Gastrocnemius medialis (tissue), 4 donors: ENCODE measurements around the gene AARSD1. TPM values are rescaled to one million over a fixed set of nuclear protein-coding genes. Genes with fewer than 3 reads are reported as not detected.
"Not testable (repeated sequence)": the region's sequence is repeated elsewhere in the genome, so short reads cannot be mapped to it uniquely, and the experiment has no call there.

Experiments
- ATAC-seq, 2 donors: fragments of 150-250 bp; one replicate each; pipeline ENCODE4 v1.9.1; 2016
- DNase-seq, 2 donors: peaks; one replicate each; pipeline ENCODE4 v3.0.0-alpha.2; 2019
- H3K27ac ChIP-seq, 4 donors: fragments of 200-600 bp; sonication (generic); 1 replicate in 1 of 4; 2 replicates in 3 of 4; pipeline ENCODE4 v1.5.1; 2016 to 2018; ENCODE audit warnings: mild to moderate bottlenecking in 2 of 4, moderate library complexity in 1 of 4
- H3K27me3 ChIP-seq, 3 donors: fragments of 200-600 bp; sonication (generic) in 2 of 3; 1 replicate in 1 of 3; 2 replicates in 2 of 3; pipeline versions ENCODE4 v1.5.1 to v1.6.0; 2016 to 2019; ENCODE audit warnings: mild to moderate bottlenecking in 1 of 3, moderate library complexity in 1 of 3
- H3K36me3 ChIP-seq, 2 donors: fragments of 200-600 bp; sonication (generic) in 1 of 2; one replicate each; pipeline ENCODE4 v1.5.1; 2017 to 2018
- H3K4me1 ChIP-seq, 2 donors: fragments of 200-600 bp; sonication (generic) in 1 of 2; one replicate each; pipeline ENCODE4 v1.5.1; 2016 to 2017; ENCODE audit warnings: mild to moderate bottlenecking in 2 of 2
- H3K4me3 ChIP-seq, 4 donors: fragments of 200-600 bp; sonication (generic) in 3 of 4; 1 replicate in 1 of 4; 2 replicates in 3 of 4; pipeline ENCODE4 v1.5.1; 2016 to 2019; ENCODE audit warnings: mild to moderate bottlenecking in 2 of 4
- H3K9me3 ChIP-seq, 3 donors: fragments of 200-600 bp; sonication (generic) in 2 of 3; 1 replicate in 1 of 3; 2 replicates in 2 of 3; pipeline ENCODE4 v1.5.1; 2016 to 2019
- CTCF ChIP-seq, 5 experiments: fragments of 450-650 bp in 3 of 5; fragments of 200-600 bp in 2 of 5; sonication (generic) in 2 of 5; IDR thresholded peaks in 4 of 5; conservative IDR thresholded peaks in 1 of 5; 1 replicate in 4 of 5; 2 replicates in 1 of 5; pipeline ENCODE4 v1.5.1; 2016 to 2019; ENCODE audit warnings: antibody characterized with exemption in 5 of 5, mild to moderate bottlenecking in 3 of 5, moderate library complexity in 3 of 5
- POLR2A ChIP-seq, 2 donors: fragments of 450-650 bp; IDR thresholded peaks; one replicate each; pipeline ENCODE4 v1.6.1; 2017; ENCODE audit warnings: antibody characterized with exemption in 2 of 2, mild to moderate bottlenecking in 2 of 2, moderate library complexity in 2 of 2
- in situ Hi-C, 4 donors: fragments of 200-750 bp; cut with MboI; loops; one replicate each; pipeline versions ENCODE4 v1.15.0 to v1.8.0; 2017; ENCODE audit warnings: low sequenced_read_pairs in 4 of 4
- intact Hi-C: fragments of 100-400 bp; cut with DNase I; formaldehyde crosslinking; loops from one replicate; pipeline ENCODE4 v1.15.1; 2023; ENCODE audit warnings: low total_unique reads
- total RNA-seq, 4 donors: library from RNA; depleted of rRNA; stranded (reverse); fragments of >200 nt; gene quantifications; one replicate each; pipeline versions ENCODE4 v1.1.0 to v1.2.3, GENCODE V29; 2016

AARSD1 gene
- total RNA-seq, 4 donors from 2014 or later, result 21.4 to 30.1 (median 26.5) TPM

- intact Hi-C loops, result no loop called here
- TF ChIP-seq POLR2A (IDR thresholded peaks at IDR 0.05) (no peak), CTCF (IDR thresholded peaks at IDR 0.05 in 4 of 5, conservative IDR thresholded peaks at IDR 0.05 in 1 of 5) (no peak)
- H3K27ac ChIP-seq, result peak overlapping the region in 3 of 4 donors; percentile 9 to 27 (median 11)
- DNase-seq, result no peak
- H3K36me3 ChIP-seq, result no peaks in the 10 kb centered on the region
- H3K4me3 ChIP-seq, result no peak overlapping the region
- ATAC-seq, result no peak
- no peaks in the 10 kb centered on the region for H3K4me1 ChIP-seq
- in situ Hi-C loops, result loop anchor here in 1 of 4 donors (10.0 kb wide), 1 partner anchor 77 kb away; the partner anchor contains the start of gene AOC2
- no peaks in the 10 kb centered on the region for H3K9me3 ChIP-seq
- no peaks in the 10 kb centered on the region for H3K27me3 ChIP-seq
Observed at GRCh38 chr17:42922294-42922693, 42.0 kb downstream of the AARSD1 start.

GRCh38 chr17:42920922-42921321 lies 43.3 kb downstream of the AARSD1 start:
- DNase-seq, result no peak

GRCh38 chr17:42920106-42920900 lies 44.0 kb downstream of the AARSD1 start:
- no peak for DNase-seq
- H3K9me3 ChIP-seq, result no peaks in the 10 kb centered on the region
- TF ChIP-seq POLR2A (IDR thresholded peaks at IDR 0.05) (no peak), CTCF (IDR thresholded peaks at IDR 0.05 in 4 of 5, conservative IDR thresholded peaks at IDR 0.05 in 1 of 5) (no peak)
- no peak for ATAC-seq
- no peak overlapping the region for H3K4me3 ChIP-seq
- no peaks in the 10 kb centered on the region for H3K27me3 ChIP-seq
- H3K36me3 ChIP-seq, result no peaks in the 10 kb centered on the region
- intact Hi-C loops (no loop called here), in situ Hi-C loops (loop anchor here in 1 of 4 donors (10.0 kb wide), 1 partner anchor 76 kb away; the partner anchor contains the start of gene AOC2)
- H3K4me1 ChIP-seq, result no peaks in the 10 kb centered on the region
- H3K27ac ChIP-seq, result peak overlapping the region in 3 of 4 donors; percentile 10 to 44 (median 18)

More at GRCh38 chr17:42920922-42921321, 43.3 kb downstream of the AARSD1 start:
- H3K9me3 ChIP-seq, result no peaks in the 10 kb centered on the region
- intact Hi-C loops (no loop called here), in situ Hi-C loops (loop anchor here in 1 of 4 donors (10.0 kb wide), 1 partner anchor 76 kb away; the partner anchor contains the start of gene AOC2)
- H3K27ac ChIP-seq, result peak overlapping the region in 3 of 4 donors; percentile 24 to 46 (median 44)
- H3K36me3 ChIP-seq, result no peaks in the 10 kb centered on the region
- no peak for TF ChIP-seq POLR2A (IDR thresholded peaks at IDR 0.05)
- no peak for TF ChIP-seq CTCF (IDR thresholded peaks at IDR 0.05 in 4 of 5, conservative IDR thresholded peaks at IDR 0.05 in 1 of 5)
- H3K4me3 ChIP-seq, result no peak overlapping the region
- ATAC-seq, result peak; percentile 62 to 70
- no peaks in the 10 kb centered on the region for H3K4me1 ChIP-seq
- no peaks in the 10 kb centered on the region for H3K27me3 ChIP-seq

GRCh38 chr17:42919522-42920077 lies 44.7 kb downstream of the AARSD1 start:
- H3K27me3 ChIP-seq, intact Hi-C loops, H3K4me1 ChIP-seq, ATAC-seq, H3K27ac ChIP-seq, H3K9me3 ChIP-seq, DNase-seq, H3K36me3 ChIP-seq, H3K4me3 ChIP-seq: not testable (repeated sequence)
- in situ Hi-C loops, result loop anchor here in 1 of 4 donors (10.0 kb wide), 1 partner anchor 75 kb away; the partner anchor contains the start of gene AOC2

DNA sequence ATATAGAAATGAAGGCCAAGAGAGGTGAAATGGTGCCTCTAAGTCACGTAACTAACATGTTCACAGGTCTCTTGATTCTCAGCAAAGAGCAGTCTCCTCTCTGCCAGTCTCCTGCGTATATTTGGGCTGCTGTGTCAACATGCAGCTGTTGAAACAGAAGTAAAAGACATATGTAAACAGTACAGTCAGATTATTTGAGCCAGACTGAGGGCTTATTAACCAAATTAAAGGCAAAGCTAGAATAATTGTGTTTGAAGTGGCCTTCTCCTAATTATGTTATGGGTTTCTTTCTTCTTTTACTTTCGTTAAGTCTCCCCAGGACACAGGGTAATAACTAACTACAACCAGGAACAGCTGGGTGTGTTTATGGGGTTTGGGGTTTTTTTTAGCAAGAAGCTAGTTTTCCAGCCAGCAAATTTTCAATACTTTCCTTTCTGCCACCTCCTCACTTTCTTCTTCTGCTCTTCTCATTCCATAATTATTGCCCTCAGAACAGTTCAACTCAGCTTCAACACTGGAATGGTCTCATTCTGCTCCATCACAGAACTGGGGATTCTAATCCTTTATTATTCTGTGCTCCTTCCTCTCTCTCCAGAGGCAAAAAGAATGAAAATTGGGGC lies 45.2 kb downstream of the AARSD1 start:
- Histone ChIP-seq H3K27ac (peak overlapping the region in 1 of 4 donors; percentile 18), H3K4me3 (no peak overlapping the region), H3K27me3 (no peaks in the 10 kb centered on the region), H3K4me1 (no peaks in the 10 kb centered on the region), H3K9me3 (no peaks in the 10 kb centered on the region), H3K36me3 (no peaks in the 10 kb centered on the region)
- intact Hi-C loops (no loop called here), in situ Hi-C loops (no loop called here)
- ATAC-seq, result no peak
- no peak for DNase-seq
- TF ChIP-seq POLR2A (IDR thresholded peaks at IDR 0.05) (no peak), CTCF (IDR thresholded peaks at IDR 0.05 in 4 of 5, conservative IDR thresholded peaks at IDR 0.05 in 1 of 5) (no peak)
